ENCODE data around the gene RELB.

RELB gene

DNA sequence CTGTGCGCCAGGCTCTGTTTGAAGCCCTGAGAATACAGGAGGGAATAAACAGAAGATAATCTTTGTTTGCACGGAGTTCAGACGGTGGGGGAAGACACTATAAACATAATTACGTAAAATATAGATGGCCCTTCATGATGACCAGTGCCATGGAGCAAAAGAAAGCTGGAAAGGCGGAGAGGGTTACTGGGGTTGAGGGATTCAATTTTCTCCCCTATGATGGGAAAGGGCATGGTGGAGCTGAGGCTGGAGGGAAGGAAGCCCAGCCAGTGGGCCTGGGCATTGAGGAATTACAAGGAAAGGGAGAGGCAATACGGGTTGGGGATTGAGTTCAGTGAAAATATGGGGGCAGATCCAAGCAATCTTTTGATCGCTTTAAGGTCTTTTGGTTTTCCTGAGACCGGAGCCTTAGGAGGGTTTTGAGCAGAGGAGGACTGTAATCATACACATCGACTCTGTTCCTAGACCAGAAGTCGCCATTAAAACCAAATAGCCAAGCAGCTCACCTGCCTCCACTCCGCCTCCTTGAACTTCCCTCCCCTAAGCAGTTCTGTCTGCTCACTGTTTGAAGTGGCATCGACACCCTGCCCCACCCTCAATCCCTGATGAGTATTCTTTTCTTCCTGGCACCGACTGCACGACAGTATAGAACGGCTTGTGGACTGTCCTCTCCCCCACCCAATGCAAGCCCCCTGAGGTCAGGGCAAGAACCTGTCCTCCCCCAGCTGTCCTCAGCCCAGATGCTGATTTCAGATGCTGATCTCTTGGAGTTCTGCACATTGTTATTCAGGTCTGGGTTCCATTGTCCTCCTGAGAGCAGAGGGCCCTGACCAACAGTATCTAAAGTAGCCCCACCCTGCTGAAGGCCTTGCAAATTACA is 75.8 kb downstream of the RELB start:
- peak overlapping the region; percentile 94 to 95 for H3K27ac ChIP-seq (ENCODE audit: low read depth in 2 of 2, low read length in 2 of 2)
- peak overlapping the region; percentile 52 to 83 for H3K9ac ChIP-seq (ENCODE audit: low read depth in 1 of 2, low read length in 2 of 2)
- H3K27me3 ChIP-seq (ENCODE audit: control insufficient read depth in 2 of 2, insufficient read depth in 2 of 2, low read length in 2 of 2): no peaks in the 10 kb centered on the region
- peaks cover 8 to 9% of the 10 kb centered on the region in 2 donors for H3K36me3 ChIP-seq (ENCODE audit: control insufficient read depth in 2 of 2, insufficient read depth in 2 of 2, low read length in 2 of 2)
- H3K4me1 ChIP-seq (ENCODE audit: control insufficient read depth in 2 of 2, insufficient read depth in 2 of 2, low read length in 2 of 2): peaks cover 36 to 39% of the 10 kb centered on the region in 2 donors
- peak overlapping the region; percentile 62 to 87 for H3K4me3 ChIP-seq (ENCODE audit: low read length in 2 of 2)
- H3K9me3 ChIP-seq (ENCODE audit: control insufficient read depth in 2 of 2, low read length in 2 of 2): no peaks in the 10 kb centered on the region

DNA sequence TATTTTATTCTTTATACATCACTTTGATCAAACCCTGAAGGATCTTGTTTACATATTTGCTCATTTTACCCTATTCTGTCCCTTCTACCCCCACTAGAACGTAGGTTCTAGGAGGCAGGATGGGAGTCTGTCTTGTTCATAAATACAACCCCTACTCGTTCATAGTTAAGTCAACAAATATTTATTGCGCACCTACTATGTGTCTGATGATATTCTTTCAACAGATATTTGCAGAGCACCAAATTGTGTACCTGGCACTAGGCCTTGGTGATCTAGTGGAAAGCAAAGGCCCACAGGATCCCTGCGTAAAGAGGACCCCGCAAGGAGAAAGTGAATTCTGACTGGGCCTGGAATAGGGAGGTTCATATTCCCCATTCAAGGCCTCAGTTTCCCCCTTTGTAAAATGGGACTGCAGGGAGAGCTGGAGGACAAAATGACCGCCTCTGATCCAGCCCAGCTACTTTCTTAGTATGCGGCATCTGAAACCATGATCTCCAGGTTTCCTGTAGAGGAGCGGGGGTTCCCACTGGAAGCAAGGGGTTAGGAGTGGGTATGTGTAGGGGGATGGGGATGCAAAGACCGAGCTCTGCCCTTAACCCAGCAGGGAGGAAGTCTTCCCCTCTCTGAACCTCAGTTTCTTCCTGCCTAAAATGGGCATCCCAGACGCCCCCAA is 77.3 kb downstream of the RELB start:
- Histone ChIP-seq H3K9ac (ENCODE audit: low read depth in 1 of 2, low read length in 2 of 2) (peak overlapping the region; percentile 70 to 90), H3K27me3 (ENCODE audit: control insufficient read depth in 2 of 2, insufficient read depth in 2 of 2, low read length in 2 of 2) (no peaks in the 10 kb centered on the region), H3K4me3 (ENCODE audit: low read length in 2 of 2) (peak overlapping the region; percentile 85 to 94), H3K9me3 (ENCODE audit: control insufficient read depth in 2 of 2, low read length in 2 of 2) (no peaks in the 10 kb centered on the region), H3K27ac (ENCODE audit: low read depth in 2 of 2, low read length in 2 of 2) (peak overlapping the region; percentile 70 to 83), H3K36me3 (ENCODE audit: control insufficient read depth in 2 of 2, insufficient read depth in 2 of 2, low read length in 2 of 2) (peaks cover 7 to 12% of the 10 kb centered on the region in 2 donors), H3K4me1 (ENCODE audit: control insufficient read depth in 2 of 2, insufficient read depth in 2 of 2, low read length in 2 of 2) (peaks cover 36 to 39% of the 10 kb centered on the region in 2 donors)

GRCh38 chr19:45079063-45079910 is 78.0 kb downstream of the RELB start, which contains the start of gene GEMIN7:
Gene GEMIN7 (plus strand): TSS chr19:45079260. CDS start chr19:45090115, 10,855 bp downstream.
- H3K27ac ChIP-seq (ENCODE audit: low read depth in 2 of 2, low read length in 2 of 2): peak within 1 kb of the TSS; percentile 70 to 83
- peaks cover 7 to 12% of the 10 kb centered on the region in 2 donors for H3K36me3 ChIP-seq (ENCODE audit: control insufficient read depth in 2 of 2, insufficient read depth in 2 of 2, low read length in 2 of 2)
- peak within 1 kb of the TSS; percentile 74 to 90 for H3K9ac ChIP-seq (ENCODE audit: low read depth in 1 of 2, low read length in 2 of 2)
- H3K4me3 ChIP-seq (ENCODE audit: low read length in 2 of 2): peak within 1 kb of the TSS; percentile 85 to 94
- no peaks in the 10 kb centered on the region for H3K9me3 ChIP-seq (ENCODE audit: control insufficient read depth in 2 of 2, low read length in 2 of 2)
- H3K27me3 ChIP-seq (ENCODE audit: control insufficient read depth in 2 of 2, insufficient read depth in 2 of 2, low read length in 2 of 2): no peaks in the 10 kb centered on the region
- peaks cover 36 to 39% of the 10 kb centered on the region in 2 donors for H3K4me1 ChIP-seq (ENCODE audit: control insufficient read depth in 2 of 2, insufficient read depth in 2 of 2, low read length in 2 of 2)

DNA sequence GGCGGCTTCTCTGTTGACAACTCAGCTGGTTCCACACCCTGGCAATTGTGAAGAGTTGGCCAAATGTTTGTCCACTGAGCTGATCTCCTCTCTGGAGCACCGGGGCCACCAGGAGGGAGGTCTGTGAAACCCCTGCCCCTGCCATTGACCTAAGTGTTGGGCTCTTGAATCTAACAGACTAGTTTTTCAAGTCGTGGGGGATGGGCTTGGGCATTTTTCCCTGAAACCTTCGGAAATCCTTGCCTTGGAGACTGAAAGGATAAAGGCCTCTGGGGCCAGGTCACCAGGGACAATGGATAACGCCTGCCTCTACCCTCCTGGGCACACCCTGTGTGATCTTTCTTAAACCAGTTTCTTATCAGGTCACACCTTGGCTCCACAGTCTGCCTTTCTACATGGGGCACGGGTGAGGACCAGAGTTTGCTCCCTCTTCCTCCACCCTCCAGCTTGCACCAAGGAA is 78.7 kb downstream of the RELB start:
- H3K36me3 ChIP-seq (ENCODE audit: control insufficient read depth in 2 of 2, insufficient read depth in 2 of 2, low read length in 2 of 2): peaks cover 7 to 12% of the 10 kb centered on the region in 2 donors
- peak overlapping the region; percentile 74 to 90 for H3K9ac ChIP-seq (ENCODE audit: low read depth in 1 of 2, low read length in 2 of 2)
- no peaks in the 10 kb centered on the region for H3K27me3 ChIP-seq (ENCODE audit: control insufficient read depth in 2 of 2, insufficient read depth in 2 of 2, low read length in 2 of 2)
- H3K27ac ChIP-seq (ENCODE audit: low read depth in 2 of 2, low read length in 2 of 2): peak overlapping the region; percentile 70 to 83
- peaks cover 36% of the 10 kb centered on the region in 2 donors for H3K4me1 ChIP-seq (ENCODE audit: control insufficient read depth in 2 of 2, insufficient read depth in 2 of 2, low read length in 2 of 2)
- peak overlapping the region; percentile 85 to 94 for H3K4me3 ChIP-seq (ENCODE audit: low read length in 2 of 2)
- no peaks in the 10 kb centered on the region for H3K9me3 ChIP-seq (ENCODE audit: control insufficient read depth in 2 of 2, low read length in 2 of 2)

GRCh38 chr19:45082170-45082569 is 80.9 kb downstream of the RELB start:
- no peaks in the 10 kb centered on the region for H3K27me3 ChIP-seq (ENCODE audit: control insufficient read depth in 2 of 2, insufficient read depth in 2 of 2, low read length in 2 of 2)
- no peak overlapping the region for H3K27ac ChIP-seq (ENCODE audit: low read depth in 2 of 2, low read length in 2 of 2)
- H3K9ac ChIP-seq (ENCODE audit: low read depth in 1 of 2, low read length in 2 of 2): no peak overlapping the region
- no peaks in the 10 kb centered on the region for H3K9me3 ChIP-seq (ENCODE audit: control insufficient read depth in 2 of 2, low read length in 2 of 2)
- no peak overlapping the region for H3K4me3 ChIP-seq (ENCODE audit: low read length in 2 of 2)
- H3K36me3 ChIP-seq (ENCODE audit: control insufficient read depth in 2 of 2, insufficient read depth in 2 of 2, low read length in 2 of 2): peaks cover 10 to 19% of the 10 kb centered on the region in 2 donors
- H3K4me1 ChIP-seq (ENCODE audit: control insufficient read depth in 2 of 2, insufficient read depth in 2 of 2, low read length in 2 of 2): peaks cover 22 to 26% of the 10 kb centered on the region in 2 donors

GRCh38 chr19:45086480-45086879 is 85.2 kb downstream of the RELB start:
- Histone ChIP-seq H3K9me3 (ENCODE audit: control insufficient read depth in 2 of 2, low read length in 2 of 2) (no peaks in the 10 kb centered on the region), H3K9ac (ENCODE audit: low read depth in 1 of 2, low read length in 2 of 2) (no peak overlapping the region), H3K36me3 (ENCODE audit: control insufficient read depth in 2 of 2, insufficient read depth in 2 of 2, low read length in 2 of 2) (peaks cover 20 to 22% of the 10 kb centered on the region in 2 donors), H3K27ac (ENCODE audit: low read depth in 2 of 2, low read length in 2 of 2) (no peak overlapping the region), H3K4me1 (ENCODE audit: control insufficient read depth in 2 of 2, insufficient read depth in 2 of 2, low read length in 2 of 2) (peaks cover 12 to 15% of the 10 kb centered on the region in 2 donors), H3K27me3 (ENCODE audit: control insufficient read depth in 2 of 2, insufficient read depth in 2 of 2, low read length in 2 of 2) (no peaks in the 10 kb centered on the region), H3K4me3 (ENCODE audit: low read length in 2 of 2) (no peak overlapping the region)

- no peaks in the 10 kb centered on the region for H3K27me3 ChIP-seq (ENCODE audit: control insufficient read depth in 2 of 2, insufficient read depth in 2 of 2, low read length in 2 of 2)
- H3K27ac ChIP-seq (ENCODE audit: low read depth in 2 of 2, low read length in 2 of 2): no peak overlapping the region
- H3K4me3 ChIP-seq (ENCODE audit: low read length in 2 of 2): no peak overlapping the region
- H3K4me1 ChIP-seq (ENCODE audit: control insufficient read depth in 2 of 2, insufficient read depth in 2 of 2, low read length in 2 of 2): peaks cover 12 to 18% of the 10 kb centered on the region in 2 donors
- no peaks in the 10 kb centered on the region for H3K9me3 ChIP-seq (ENCODE audit: control insufficient read depth in 2 of 2, low read length in 2 of 2)
- peaks cover 13% of the 10 kb centered on the region in 2 donors for H3K36me3 ChIP-seq (ENCODE audit: control insufficient read depth in 2 of 2, insufficient read depth in 2 of 2, low read length in 2 of 2)
- no peak overlapping the region for H3K9ac ChIP-seq (ENCODE audit: low read depth in 1 of 2, low read length in 2 of 2)
Measured at GRCh38 chr19:45087531-45087930, 86.3 kb downstream of the RELB start.
